Fibroblast of peridontal ligament (primary cell): ENCODE data around the gene LRP1.

Experiments used
- DNase-seq: peaks from one replicate; pipeline ENCODE4 v3.0.0-alpha.2; 2010; ENCODE audit errors: extremely low read depth

The LRP1 gene

GRCh38 chr12:57094208-57095160, 33.8 kb upstream of the LRP1 start:
- DNase-seq, result no peak

GRCh38 chr12:57095440-57095839, 32.8 kb upstream of the LRP1 start:
- DNase-seq, result no peak

GRCh38 chr12:57096099-57096572, 32.1 kb upstream of the LRP1 start:
- DNase-seq, result no peak

GRCh38 chr12:57096748-57097553, 31.3 kb upstream of the LRP1 start:
- no peak for DNase-seq

DNA sequence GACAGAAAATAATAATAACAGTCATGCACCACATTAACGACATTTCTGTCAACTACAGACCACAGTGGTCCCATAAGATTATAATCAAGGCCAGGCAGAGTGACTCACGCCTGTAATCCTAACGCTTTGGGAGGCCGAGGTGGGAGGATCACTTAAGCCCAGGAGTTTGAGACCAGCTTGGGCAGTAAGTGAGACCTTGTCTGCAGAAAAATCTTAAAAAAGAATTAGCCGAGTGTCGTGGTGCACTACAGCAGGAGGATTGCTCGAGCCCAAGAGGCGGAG, 30.8 kb upstream of the LRP1 start:
- no peak for DNase-seq

GRCh38 chr12:57098546-57098945, 29.7 kb upstream of the LRP1 start:
- no peak for DNase-seq

DNA sequence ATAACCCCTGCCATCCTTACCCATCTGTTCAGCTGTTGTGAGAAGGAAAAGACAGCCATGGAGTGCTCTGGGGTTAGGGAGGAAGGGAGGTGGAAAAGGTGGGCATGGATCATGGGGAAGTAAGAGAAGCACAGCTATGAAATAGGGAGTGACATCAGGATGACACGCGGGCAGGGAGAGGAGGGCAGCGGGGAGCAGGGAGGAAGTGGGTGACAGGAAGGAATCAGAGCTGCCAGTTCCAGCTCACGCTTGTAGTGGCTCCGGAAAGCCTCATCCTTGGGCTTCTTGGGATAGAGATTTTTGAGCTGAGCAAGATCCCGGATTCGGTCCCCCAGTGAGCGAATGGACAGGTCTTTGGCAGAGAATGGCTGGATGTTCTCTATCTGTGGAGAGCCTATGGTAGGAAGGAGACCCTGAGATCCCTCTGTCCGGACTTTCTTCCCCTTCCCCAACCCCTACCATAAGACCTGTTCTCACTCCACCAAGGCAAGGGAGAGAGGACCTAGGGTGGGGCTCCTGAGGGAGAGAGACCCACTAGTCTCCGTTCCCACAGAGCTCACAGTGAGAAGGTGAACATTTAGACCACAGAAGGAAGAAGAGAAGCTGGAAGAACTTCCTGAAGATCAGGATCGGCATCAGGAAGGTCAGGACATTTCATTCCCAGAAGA, 29.1 kb upstream of the LRP1 start:
- no peak for DNase-seq

DNA sequence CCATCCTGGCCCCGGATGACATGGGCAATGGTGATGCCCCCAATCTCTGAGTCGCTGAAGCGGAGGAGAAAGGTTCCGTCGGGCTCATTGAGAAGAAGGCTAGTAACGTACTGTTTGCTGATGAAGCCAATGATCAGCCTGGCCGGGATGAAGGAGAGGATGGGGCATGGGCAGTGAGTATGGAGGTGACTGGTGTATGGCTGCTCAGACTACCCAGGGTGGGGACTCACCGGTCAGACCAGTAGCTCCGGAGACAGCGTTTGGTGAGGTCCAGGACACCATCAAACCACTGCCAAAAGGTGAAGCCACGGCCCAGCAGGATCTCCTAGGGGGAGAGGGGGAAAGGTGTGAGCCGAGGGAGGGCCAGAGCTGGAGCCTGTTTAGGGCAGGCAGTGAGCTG, 28.5 kb upstream of the LRP1 start:
- no peak for DNase-seq

DNA sequence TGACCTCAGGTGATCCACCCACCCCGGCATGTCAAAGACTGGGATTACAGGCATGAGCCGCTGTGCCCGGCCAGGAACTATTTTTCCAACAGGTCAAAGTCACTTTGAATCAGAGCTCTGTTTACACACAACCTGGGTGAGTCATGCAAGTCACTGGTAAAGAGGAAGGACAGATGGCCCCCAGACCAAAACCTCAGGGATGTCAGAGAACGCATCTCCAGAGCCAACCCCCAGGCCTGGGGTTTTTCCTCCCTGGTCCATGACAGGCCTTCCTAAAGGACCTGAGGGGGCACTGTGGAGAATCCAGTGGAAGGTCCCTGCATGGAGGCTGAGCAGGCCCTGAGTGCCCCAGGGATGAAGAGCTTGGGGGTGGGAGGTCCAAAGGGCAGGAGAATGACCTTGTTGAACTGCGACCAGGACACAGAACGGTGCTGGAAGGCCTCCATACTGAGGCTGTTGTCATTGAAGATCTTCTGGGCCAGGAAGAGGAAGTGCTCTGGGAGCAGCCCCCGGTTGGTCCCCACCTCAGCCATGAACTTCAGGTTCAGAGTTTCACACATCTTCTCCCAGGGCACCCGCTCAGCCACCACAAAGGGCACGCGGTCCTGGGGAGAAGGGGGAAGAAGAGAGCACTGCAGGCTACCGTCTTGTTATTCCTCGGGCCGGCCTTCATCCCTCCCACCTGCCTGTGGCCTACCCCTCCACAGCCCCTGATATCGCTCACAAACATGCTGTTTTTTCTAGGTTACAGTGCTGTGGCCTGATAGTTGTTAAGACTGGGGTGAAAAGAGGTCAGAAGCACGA, 26.2 kb upstream of the LRP1 start:
- DNase-seq, result no peak

DNA sequence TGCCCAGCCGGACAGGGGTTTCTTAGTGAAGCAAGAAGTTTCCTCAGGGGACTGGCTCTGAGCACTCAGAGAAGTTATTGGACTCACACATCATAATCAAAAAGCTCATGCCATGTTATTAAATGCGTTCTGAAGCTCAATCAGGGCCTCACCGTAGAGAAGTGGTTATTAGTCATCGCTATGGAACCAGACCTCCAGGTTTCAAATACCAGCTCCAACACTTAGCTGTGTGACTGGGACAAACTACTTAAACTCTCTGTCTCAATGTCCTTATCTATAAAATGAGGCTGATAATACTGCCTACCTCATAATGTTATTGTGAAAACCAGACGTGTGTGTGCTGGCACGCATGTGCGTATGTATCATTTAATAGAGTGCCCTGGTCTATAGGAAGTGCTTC, 24.4 kb upstream of the LRP1 start:
- peak; percentile 36 for DNase-seq

- no peak for DNase-seq
These were observed 23.9 kb upstream of the LRP1 start for GRCh38 chr12:57104292-57104910.

DNA sequence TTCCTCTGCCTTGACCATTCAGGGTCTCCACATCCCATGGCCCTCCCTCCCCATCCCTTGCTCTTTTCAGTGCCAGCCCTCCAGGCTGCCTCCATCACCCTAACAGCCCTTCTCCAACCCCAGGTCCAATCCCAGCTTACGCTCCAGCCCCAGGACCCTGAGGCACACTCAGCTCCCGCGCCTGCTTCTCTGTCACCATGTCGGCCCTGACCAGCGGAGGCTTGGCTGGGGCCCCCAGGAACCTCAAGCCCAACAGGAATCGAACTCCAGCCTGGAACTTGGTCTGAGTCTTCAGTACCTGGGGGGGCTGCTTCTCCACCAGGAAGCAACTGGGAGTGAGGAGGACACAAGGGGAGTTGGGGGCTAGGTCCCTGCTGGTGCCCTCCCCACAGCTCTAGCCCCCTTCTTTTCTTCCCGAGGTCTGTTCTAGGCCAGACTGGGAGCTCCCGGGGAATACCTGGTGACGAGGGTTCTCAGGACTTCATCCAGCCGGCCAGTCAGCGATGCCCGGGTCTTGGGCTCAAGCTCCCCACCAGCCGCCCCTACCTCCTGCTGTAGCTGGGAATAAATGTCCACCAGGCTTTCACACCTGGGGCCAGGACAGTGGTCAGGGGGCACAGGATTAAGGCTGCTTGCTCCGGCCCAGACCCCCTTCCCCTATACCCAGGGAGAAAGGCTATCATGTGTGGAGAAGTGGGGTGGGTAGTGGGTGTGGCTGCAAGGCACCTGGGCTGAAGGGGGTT, 23.1 kb upstream of the LRP1 start:
- DNase-seq, result no peak

GRCh38 chr12:57106021-57106708, 22.1 kb upstream of the LRP1 start:
- no peak for DNase-seq

DNA sequence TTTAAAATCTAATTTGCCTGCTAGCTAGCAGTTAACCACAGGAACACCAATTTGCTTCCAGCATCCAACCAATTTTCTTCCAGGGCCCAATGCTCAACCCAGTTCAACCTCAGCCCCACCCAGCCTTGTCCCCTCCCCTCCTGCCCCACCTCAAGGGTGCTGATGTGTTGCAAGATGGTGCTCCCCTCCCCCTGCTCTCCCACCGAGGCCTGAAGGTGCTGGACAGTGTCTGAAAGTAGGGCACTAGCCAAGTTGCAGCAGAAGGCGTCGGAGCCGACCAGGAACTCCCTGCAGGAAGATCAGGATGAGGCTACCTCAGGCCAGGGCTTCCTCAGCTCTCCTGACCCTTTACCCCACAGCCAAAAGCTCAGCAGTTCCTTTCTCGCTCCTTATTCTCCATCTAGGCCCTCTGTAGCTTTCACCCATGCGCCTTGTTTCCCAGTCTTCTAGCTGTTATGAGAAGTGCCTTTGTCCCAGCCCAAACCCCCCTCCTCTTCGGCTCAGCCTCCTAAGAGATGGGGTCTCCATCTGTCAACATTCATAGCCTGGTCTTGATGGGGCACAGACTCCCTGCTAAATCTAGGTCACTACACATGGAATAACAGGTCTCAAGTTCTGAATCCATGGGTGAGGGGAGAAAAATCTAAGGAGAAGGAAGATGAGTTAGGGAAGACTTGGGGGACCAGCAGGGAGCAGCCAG, 20.7 kb upstream of the LRP1 start:
- DNase-seq, result no peak

DNA sequence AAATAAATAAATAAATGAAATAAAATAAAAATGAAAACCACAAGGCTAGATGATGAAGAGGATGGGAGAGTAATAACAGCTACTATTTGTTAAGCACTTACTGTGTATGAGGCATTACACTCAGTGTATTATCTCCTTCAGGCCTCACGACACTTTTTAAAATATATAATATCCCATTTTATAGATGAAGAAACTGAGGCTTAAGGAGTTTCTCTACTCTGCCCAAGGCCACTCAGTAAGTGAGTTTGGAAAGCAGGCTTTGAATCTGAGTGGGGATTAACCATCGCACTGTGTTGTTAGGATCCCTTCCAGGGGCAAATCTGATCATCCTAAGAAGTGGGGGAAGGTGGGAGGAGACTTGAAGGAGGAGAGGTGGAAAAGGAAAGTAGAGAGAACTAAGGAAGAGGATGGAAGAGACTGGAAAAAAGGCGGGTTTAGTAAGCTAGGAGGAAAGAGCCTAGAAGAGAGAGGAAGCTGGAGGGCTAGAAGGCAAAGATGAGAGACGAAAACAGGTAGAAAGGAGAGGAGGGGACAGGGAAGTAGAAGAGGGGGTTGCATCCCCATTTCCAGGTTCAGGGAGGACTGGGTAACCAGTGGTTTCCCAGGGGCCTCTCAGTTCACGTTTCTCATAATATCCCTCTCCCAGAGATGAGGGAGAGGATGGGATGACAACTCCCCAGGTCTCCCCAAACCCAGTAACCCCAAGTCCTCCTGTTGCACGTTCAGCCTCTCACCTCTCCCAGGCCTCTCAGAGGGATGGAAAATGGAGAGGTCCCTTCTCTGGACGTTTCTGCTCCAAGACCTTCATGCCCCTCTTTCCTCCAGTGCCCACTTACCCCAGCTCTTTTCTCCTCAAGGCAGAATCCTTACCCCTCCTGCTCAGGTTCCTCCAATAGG, 18.8 kb upstream of the LRP1 start:
- no peak for DNase-seq

DNA sequence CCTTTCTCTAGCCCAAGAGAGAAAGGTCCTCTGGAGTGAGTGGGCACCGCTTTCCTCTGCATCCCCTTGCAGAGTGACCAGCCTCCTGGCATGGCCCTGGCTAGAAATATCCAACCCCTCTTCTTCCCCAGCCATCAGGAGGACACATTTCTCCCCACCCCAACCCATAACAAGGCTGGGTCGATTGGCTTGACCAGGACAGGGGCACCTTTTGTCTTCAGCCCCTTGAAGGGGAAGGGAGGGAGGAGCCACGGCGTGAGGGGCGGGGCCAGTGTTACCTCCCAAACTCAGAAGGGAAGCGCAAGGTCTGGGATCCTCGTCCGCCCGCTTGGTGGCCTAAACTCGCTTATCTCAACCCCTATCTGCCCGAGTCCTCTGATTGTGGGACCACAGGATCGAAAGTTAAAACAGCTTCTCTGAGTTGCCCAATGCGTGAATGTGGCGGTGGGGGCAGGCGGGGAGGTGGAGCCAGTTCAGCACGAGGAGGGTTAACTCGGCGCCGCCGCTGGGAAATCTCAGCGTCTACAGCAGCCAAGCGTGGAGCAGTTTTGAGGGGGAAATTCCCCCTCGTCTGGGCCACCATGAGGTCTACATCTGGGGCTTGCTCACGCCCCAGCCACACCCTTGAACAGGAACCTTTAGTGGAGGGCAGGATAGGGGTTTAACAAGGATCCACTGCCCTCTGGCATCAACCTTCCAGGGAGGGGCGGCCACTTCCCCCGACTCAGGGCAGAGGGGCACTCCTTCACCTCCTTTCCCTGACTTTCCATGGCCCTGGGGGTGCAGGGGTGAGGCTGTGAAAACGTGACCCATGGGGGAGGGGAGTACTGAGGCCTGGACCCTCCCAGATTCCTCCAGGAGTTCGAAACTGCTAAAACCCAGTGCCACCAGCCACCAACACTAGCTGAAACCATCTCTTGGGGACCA, 17.9 kb upstream of the LRP1 start:
- peak; percentile 45 for DNase-seq
